Measurements from ENCODE around the gene POLR3A. TPM values are rescaled to one million over a fixed set of nuclear protein-coding genes. Genes with fewer than 3 reads are reported as not detected.
"Not testable (repeated sequence)": the region's sequence is repeated elsewhere in the genome, so short reads cannot be mapped to it uniquely, and the experiment has no call there.

POLR3A gene
- total RNA-seq, 1 donor from 2014 or later = 18.4 TPM

DNA sequence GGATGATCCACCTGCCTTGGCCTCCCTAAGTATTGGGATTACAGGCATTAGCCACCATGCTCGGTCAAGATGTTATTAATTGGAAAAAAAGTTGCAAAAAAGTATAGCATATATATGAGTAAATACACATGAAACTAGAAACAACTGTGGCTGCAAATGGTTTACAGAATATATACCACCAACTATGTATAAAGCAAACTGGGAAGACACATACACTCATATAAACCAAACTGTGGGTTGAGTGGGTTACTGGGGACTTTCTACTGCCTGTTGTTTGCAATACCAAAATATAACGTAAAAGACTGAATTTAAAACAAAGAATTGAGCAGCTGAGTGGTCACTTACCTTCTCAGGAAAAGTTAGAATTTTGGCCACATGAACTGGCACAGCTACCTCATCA is 8.1 kb downstream of the POLR3A start:
- DNase-seq (ENCODE audit: low read depth, low spot score) = no peak

- DNase-seq (ENCODE audit: low read depth, low spot score) = no peak
Measured at GRCh38 chr10:78019264-78019663, 10.1 kb downstream of the POLR3A start.

DNA sequence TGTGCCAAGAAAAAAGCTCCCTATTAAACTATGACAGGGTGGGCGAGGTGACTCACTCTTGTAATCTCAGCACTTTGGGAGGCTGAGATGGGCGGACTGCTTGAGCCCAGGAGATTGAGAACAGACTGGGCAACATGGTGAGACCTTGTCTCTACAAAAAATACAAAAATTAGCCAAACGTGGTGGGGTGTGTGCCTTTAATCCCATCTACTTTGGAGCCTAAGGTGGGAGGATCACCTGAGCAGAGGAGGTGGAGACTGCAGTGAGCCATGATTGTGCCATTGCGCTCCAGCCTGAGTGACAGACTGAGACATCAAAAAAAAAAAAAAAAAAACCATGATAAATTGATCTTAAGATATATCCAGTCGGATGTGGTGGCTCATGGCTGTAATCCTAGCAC is 11.5 kb downstream of the POLR3A start:
- DNase-seq (ENCODE audit: low read depth, low spot score) = no peak

DNA sequence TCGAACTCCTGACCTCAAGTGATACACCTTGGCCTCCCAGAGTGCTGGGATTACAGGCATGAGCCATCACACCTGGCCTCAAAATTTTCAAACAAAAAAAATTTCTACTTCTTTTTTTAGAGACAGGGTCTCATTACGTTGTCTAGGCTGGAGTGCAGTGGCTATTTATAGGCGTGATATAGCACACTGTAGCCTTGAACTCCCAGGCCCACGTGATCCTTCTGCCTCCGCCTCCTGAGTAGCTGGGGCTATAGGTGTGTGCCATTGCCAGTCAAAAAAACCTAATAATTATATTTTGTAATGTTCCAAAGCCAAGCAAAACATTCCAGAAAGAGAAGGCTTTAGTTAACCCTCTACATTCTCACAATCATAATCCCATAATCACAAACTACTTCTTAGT is 13.8 kb downstream of the POLR3A start:
- no peak for DNase-seq (ENCODE audit: low read depth, low spot score)

- no peak for DNase-seq (ENCODE audit: low read depth, low spot score)
Measured at GRCh38 chr10:78013564-78013963, 15.8 kb downstream of the POLR3A start.

DNA sequence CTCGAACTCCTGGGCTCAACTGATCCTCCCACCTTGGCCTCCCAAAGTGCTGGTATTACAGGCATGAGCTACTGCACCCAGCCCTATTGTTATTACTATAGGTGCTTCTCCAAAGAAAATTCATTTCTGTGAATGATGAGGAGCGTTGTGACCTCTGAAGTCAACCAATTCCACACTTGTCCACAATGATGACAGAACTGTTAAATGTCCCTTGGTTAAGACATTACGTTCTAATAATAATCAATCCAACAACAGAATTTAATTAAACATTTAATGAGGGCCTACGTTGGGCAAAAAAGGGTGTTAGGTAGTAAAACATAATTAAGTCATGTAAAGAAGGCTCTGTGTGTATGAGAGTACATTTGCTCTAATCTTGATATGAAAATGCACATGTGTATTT is 18.2 kb downstream of the POLR3A start:
- DNase-seq (ENCODE audit: low read depth, low spot score) = no peak

DNA sequence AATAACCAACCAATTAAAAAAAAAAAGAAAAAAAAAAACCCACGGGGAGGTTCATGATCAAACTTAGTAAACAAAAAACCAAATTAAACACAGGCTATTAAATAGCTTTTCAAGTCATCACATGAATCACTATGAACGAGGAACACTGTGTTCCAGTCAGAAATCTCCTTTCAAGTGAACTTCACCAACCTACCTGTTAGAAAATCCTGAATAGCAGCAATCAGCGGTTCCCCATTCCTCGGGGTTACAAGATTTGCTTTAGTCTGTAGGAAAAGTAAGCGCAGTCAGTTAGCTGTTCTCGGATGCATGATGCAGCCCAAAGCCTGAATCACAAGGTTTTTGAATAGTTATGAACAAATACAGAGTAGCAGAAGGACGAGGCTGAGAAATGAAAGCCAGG is 19.0 kb downstream of the POLR3A start:
- DNase-seq (ENCODE audit: low read depth, low spot score) = no peak

DNA sequence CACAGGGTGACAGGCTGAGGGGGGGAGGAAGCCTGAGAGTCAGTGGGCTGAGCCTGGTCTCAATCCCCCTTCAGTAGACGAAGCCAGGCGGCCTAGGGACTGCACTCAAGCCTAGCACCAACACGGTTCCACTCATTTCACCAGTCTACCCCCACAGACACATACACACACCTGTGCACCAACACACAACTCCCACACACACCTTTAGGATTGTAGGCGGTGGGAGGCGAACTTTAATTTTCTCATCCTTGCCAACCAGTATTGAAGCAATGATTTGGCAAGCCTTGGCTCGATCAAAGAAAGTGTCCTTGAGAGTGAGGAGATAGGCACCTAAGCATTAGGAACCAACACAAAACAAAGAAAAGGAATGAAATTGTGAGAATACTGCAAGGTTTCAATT is 19.7 kb downstream of the POLR3A start:
- no peak for DNase-seq (ENCODE audit: low read depth, low spot score)

- no peak for DNase-seq (ENCODE audit: low read depth, low spot score)
Measured at GRCh38 chr10:78007172-78007571, 22.1 kb downstream of the POLR3A start.

GRCh38 chr10:78004215-78005026 is 24.9 kb downstream of the POLR3A start:
- no peak for DNase-seq (ENCODE audit: low read depth, low spot score)

DNA sequence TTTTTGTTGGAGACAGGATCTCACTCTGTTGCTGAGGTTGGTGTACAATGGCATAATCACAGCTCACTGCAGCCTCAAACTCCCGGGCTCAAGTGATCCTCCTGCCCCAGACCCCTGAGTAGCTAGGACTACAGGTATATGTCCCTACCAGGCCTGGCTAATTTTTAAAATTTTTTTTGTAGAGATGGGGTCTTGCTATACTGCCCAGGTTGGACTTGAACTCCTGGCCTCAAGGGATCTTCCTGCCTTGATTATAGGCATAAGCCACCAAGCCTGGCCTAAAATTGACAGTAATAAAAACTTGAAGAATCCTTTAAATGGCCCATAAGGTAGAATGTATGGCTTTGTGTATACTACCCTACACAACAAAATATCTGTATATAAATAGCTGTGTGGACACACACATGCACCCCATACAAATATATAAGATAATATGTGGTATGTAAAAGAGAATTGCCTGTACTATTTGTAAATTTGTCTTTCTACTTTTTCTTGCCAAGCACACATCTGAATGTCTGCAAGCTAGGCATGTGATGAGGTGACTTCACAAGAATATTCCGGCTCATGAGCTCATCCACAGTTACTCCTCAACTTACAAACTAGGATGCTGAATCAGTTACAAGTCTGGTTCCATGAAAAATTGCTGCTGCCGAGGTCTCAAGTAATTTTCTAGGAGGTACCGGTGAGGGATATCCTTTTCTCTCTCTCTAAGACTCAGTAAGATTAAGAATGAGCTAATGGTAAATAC is 26.6 kb downstream of the POLR3A start:
- no peak for DNase-seq (ENCODE audit: low read depth, low spot score)

DNA sequence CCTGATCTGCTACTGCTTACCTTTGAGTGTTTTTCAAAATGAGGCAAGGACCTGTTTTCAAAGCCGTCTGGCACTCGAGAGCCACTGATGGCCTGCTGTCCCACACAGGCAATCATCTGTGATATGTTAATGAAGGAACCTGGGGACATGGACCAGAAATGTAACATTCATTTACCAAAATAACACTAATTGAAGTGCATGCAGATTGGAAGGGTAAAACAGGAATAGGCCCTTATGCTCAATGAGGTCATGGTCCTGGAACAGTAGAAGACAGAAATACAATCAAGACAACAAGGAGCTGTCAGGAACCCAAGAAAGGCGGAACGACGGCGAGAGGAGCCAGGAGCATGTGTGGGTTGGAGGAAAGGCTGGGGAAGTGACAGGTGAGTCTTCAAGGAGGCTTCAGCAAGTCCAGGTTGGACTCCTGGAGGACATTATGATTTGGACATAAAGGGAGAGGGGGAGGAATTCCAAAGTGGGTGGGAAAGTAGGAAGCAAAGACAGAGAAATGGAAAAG is 28.3 kb downstream of the POLR3A start:
- no peak for DNase-seq (ENCODE audit: low read depth, low spot score)

- DNase-seq (ENCODE audit: low read depth, low spot score) = no peak
Measured at GRCh38 chr10:78000206-78000605, 29.1 kb downstream of the POLR3A start.

GRCh38 chr10:77998780-77999179 is 30.5 kb downstream of the POLR3A start:
- DNase-seq (ENCODE audit: low read depth, low spot score) = not testable (repeated sequence)

GRCh38 chr10:77993620-77994019 is 35.7 kb downstream of the POLR3A start:
- DNase-seq (ENCODE audit: low read depth, low spot score) = no peak

- DNase-seq (ENCODE audit: low read depth, low spot score) = no peak
Measured at GRCh38 chr10:77989081-77989724, 40.1 kb downstream of the POLR3A start.

DNA sequence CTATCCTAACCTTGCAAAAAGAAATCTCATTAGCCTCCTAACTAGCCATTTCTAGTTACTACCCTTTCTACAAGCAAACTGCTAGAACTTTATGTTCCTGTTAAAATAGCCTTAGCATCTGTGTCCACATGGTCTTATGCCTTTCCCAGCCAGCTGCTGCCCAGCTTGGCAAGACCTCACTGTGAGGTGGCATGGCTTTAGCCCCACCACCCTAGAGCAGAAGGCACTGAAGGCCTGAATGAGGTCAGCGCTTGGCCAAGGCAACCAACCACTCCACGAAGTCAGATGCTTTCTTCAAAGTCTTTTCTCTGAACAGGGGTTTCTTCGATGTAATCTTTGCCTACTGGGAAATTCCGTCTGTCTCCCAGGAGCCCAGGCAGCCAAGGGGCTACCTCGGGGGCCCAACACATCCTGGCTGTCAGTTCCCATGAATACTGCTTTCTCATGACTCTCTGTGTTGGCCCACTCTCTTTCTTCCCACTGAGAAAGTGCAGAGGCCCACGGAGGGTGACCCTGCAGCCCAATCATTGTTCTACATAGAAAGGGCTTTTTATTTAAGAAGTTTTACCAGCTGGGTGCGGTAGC is 41.6 kb downstream of the POLR3A start:
- no peak for DNase-seq (ENCODE audit: low read depth, low spot score)

GRCh38 chr10:77984986-77985385 is 44.3 kb downstream of the POLR3A start:
- DNase-seq (ENCODE audit: low read depth, low spot score) = no peak

DNA sequence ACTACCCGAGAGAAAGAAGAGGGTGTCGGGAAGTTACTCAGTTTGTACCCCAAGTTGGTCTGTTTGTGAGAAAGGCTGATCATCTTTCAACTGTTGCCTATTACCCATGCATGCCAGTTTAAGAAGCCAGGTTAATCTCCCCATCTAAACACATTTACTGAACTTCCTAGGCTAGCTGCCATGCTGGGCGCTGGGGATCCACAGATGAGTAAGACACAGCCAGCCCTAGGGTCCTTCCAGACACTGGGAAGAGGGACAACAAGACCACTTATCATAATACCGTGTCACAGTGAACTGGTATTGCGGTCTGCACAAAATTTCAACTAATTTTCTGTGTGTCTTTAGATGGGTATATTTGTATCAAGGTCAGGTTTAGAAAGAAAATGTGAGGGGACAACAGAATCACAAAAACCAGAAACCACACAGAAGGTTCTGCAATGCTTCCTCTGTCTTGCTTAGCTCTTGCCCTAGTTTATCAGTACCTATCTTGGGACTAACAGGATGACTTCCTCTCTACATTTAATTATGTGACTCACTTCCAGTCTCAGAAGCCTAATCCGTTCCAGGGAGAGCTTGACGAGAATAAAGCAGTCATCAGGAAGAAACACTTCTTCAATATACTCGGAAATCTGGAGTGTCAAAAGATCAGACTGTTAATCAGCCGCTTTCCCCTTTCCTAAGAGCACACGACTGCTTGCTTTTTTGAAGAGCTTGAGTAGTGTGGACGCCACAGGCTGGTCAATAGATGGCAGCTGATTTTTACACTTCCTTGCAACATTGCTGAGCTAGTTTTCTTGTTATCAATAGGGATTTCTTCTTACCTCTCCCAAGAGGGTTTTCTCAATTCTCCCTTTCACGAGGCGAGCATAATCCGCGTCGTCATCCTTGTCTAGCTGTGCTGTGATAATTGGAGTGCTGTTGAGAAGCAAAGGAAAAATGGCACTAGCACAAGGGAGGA is 45.7 kb downstream of the POLR3A start:
- peak; percentile 72 for DNase-seq (ENCODE audit: low read depth, low spot score)

- no peak for DNase-seq (ENCODE audit: low read depth, low spot score)
Measured at GRCh38 chr10:77981281-77981680, 48.0 kb downstream of the POLR3A start.

DNA sequence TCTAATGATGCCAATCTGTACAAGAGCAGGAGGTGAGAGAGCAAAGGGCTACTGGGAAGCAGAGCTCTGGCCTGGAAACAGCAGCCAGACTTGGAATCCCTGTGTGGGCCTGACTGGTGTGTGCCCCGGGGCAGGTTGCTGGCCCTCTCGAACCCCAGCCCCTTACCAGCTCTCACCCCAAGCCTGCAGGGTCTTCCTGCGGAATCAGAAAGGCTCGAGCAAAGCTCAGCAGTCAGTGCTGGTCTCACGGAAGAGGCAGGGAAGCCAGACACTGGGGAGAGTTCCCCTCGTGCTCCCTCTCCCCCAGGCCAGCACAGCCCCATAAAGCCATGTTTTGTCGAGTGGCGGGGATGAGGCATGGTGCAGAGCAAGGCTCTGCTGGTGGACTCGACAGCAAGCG is 50.1 kb downstream of the POLR3A start:
- no peak for DNase-seq (ENCODE audit: low read depth, low spot score)
